IMR-90 (cell line): Measurements from ENCODE around the gene PSMB11. TPM values are rescaled to one million over a fixed set of nuclear protein-coding genes. Genes with fewer than 3 reads are reported as not detected.
A peak's percentile ranks its signal among the peaks of the same experiment; 100 is the strongest.

Source experiments
- ATAC-seq: fragments of 200-7000 bp; cut with Tn5 transposase; 2 replicates; pipeline ENCODE4 v1.9.1; 2020; ENCODE audit warnings: low read depth, mild to moderate bottlenecking, moderate library complexity
- BruUV-seq: library from RNA; stranded (reverse); fragments of 400-500 nt; replicated peaks from 2 replicates; lab custom pipeline; 2021; lab: Mats Ljungman, UMichigan
- CTCF ChIA-PET: fragments of 300-600 bp; formaldehyde crosslinking; extraction: SDS; loops from one replicate; lab custom pipeline; 2021; ENCODE audit warnings: antibody characterized with exemption; lab: Yijun Ruan, JAX
- POLR2A ChIA-PET: fragments of 300-600 bp; sonication (Branson Sonifier 250); formaldehyde crosslinking; loops from one replicate; lab custom pipeline; 2022; ENCODE audit warnings: antibody characterized with exemption; ENCODE audit not compliant: unreplicated experiment; lab: Charles Lee
- DNase-seq: peaks from one replicate; pipeline ENCODE4 v3.0.0; 2013
- H2AFZ ChIP-seq: replicated peaks from 2 replicates; pipeline ENCODE3; 2013; ENCODE audit warnings: low read length, mild to moderate bottlenecking; ENCODE audit not compliant: poor library complexity
- H2AK5ac ChIP-seq: 2 replicates; pipeline ENCODE4 v1.6.1; 2013; ENCODE audit warnings: low read depth, low read length, inconsistent platforms
- H2AK9ac ChIP-seq: replicated peaks from 2 replicates; pipeline ENCODE3; 2013; ENCODE audit warnings: mild to moderate bottlenecking, low read depth, low read length, moderate library complexity; ENCODE audit not compliant: poor library complexity
- H2BK120ac ChIP-seq: 2 replicates; pipeline ENCODE4 v1.6.1; 2013; ENCODE audit warnings: low read depth, low read length, inconsistent platforms
- H2BK15ac ChIP-seq: 3 replicates; pipeline ENCODE4 v1.6.1; 2013; ENCODE audit warnings: low read depth, low read length, inconsistent platforms
- H2BK20ac ChIP-seq: 2 replicates; pipeline ENCODE4 v1.6.1; 2013; ENCODE audit warnings: low read depth, mild to moderate bottlenecking, inconsistent platforms, low read length, moderate library complexity
- H2BK5ac ChIP-seq: 2 replicates; pipeline ENCODE4 v1.6.1; 2013; ENCODE audit warnings: mild to moderate bottlenecking, low read depth, low read length, inconsistent platforms; ENCODE audit not compliant: poor library complexity, severe bottlenecking
- H3K14ac ChIP-seq: replicated peaks from 2 replicates; pipeline ENCODE4 v1.6.1; 2013; ENCODE audit warnings: low read depth, low read length, inconsistent platforms
- H3K18ac ChIP-seq: 2 replicates; pipeline ENCODE4 v1.6.1; 2013; ENCODE audit warnings: low read depth, low read length, control low read depth
- H3K23ac ChIP-seq: 2 replicates; pipeline ENCODE4 v1.6.1; 2013; ENCODE audit warnings: low read depth, low read length, inconsistent platforms
- H3K27ac ChIP-seq: 2 replicates; pipeline ENCODE4 v1.5.1; 2013; ENCODE audit warnings: mild to moderate bottlenecking, control low read depth, low read length; ENCODE audit not compliant: insufficient read depth
- H3K27me3 ChIP-seq: 2 replicates; pipeline ENCODE4 v1.6.1; 2013; ENCODE audit warnings: low read length; ENCODE audit not compliant: control insufficient read depth, insufficient read depth
- H3K36me3 ChIP-seq: 2 replicates; pipeline ENCODE4 v1.6.1; 2013; ENCODE audit warnings: low read length, mixed read lengths; ENCODE audit not compliant: control insufficient read depth, insufficient read depth
- H3K4ac ChIP-seq: 2 replicates; pipeline ENCODE4 v1.6.1; 2013; ENCODE audit warnings: low read depth, low read length, inconsistent platforms
- H3K4me1 ChIP-seq: 2 replicates; pipeline ENCODE4 v1.6.1; 2013; ENCODE audit warnings: low read length, mixed read lengths; ENCODE audit not compliant: control insufficient read depth, insufficient read depth
- H3K4me2 ChIP-seq: 2 replicates; pipeline ENCODE4 v1.6.1; 2013; ENCODE audit warnings: low read depth, mild to moderate bottlenecking, control low read depth, low read length, moderate library complexity
- H3K4me3 ChIP-seq: 2 replicates; pipeline ENCODE4 v1.5.1; 2013; ENCODE audit warnings: low read depth, mild to moderate bottlenecking, control low read depth, low read length, moderate library complexity; ENCODE audit not compliant: insufficient read depth
- H3K56ac ChIP-seq: 2 replicates; pipeline ENCODE4 v1.6.1; 2013; ENCODE audit warnings: low read length, inconsistent platforms; ENCODE audit not compliant: insufficient read depth; ENCODE audit errors: extremely low read depth
- H3K79me1 ChIP-seq, 2 experiments: 2 replicates each; pipeline ENCODE4 v1.6.1; 2013; ENCODE audit warnings: low read length in 2 of 2, inconsistent platforms in 1 of 2, low read depth in 1 of 2
- H3K9ac ChIP-seq: 2 replicates; pipeline ENCODE4 v1.6.1; 2013; ENCODE audit warnings: low read depth, low read length, control low read depth
- H3K9me1 ChIP-seq: 2 replicates; pipeline ENCODE4 v1.6.1; 2013; ENCODE audit warnings: low read length, inconsistent platforms; ENCODE audit not compliant: insufficient read depth
- H3K9me3 ChIP-seq: 2 replicates; pipeline ENCODE4 v1.6.1; 2013; ENCODE audit warnings: low read length; ENCODE audit not compliant: control insufficient read depth, insufficient read depth
- H4K20me1 ChIP-seq: 2 replicates; pipeline ENCODE4 v1.6.1; 2013; ENCODE audit warnings: low read length, inconsistent platforms; ENCODE audit not compliant: insufficient read depth
- H4K5ac ChIP-seq: 2 replicates; pipeline ENCODE4 v1.6.1; 2013; ENCODE audit warnings: mild to moderate bottlenecking, low read depth, low read length, control low read depth
- H4K8ac ChIP-seq, 2 experiments: 2 replicates each; pipeline ENCODE4 v1.6.1; 2013; ENCODE audit warnings: low read depth in 2 of 2, low read length in 2 of 2, control low read depth in 1 of 2, inconsistent platforms in 1 of 2
- H4K91ac ChIP-seq: 2 replicates; pipeline ENCODE4 v1.6.1; 2013; ENCODE audit warnings: low read depth, low read length, inconsistent platforms; ENCODE audit not compliant: insufficient read depth
- BHLHE40 ChIP-seq: fragments of 150-350 bp; IDR thresholded peaks from 2 replicates; pipeline ENCODE4 v1.6.1; 2016; ENCODE audit warnings: mild to moderate bottlenecking, low read depth, low read length
- CEBPB ChIP-seq: IDR thresholded peaks from 2 replicates; pipeline ENCODE4 v1.6.1; 2012; ENCODE audit warnings: low read depth, low read length, improper control_type of control experiment
- CHD1 ChIP-seq: IDR thresholded peaks from 2 replicates; pipeline ENCODE4 v1.6.1; 2012; ENCODE audit warnings: low read depth, low read length, improper control_type of control experiment
- ELK1 ChIP-seq: fragments of 150-350 bp; IDR thresholded peaks from 2 replicates; pipeline ENCODE4 v1.6.1; 2016; ENCODE audit warnings: low read depth, mild to moderate bottlenecking, low read length, moderate library complexity, borderline replicate concordance
- FOS ChIP-seq: fragments of 150-350 bp; IDR thresholded peaks from 2 replicates; pipeline ENCODE4 v1.6.1; 2016; ENCODE audit warnings: low read depth, low read length
- MAFK ChIP-seq: IDR thresholded peaks from 2 replicates; pipeline ENCODE4 v1.6.1; 2012; ENCODE audit warnings: low read depth, low read length, improper control_type of control experiment
- MAZ ChIP-seq: IDR thresholded peaks from 2 replicates; pipeline ENCODE4 v1.6.1; 2012; ENCODE audit warnings: low read depth, mild to moderate bottlenecking, low read length, improper control_type of control experiment, moderate library complexity, borderline replicate concordance
- NFE2L2 ChIP-seq: fragments of 150-350 bp; IDR thresholded peaks from 2 replicates; pipeline ENCODE4 v1.6.1; 2016; ENCODE audit warnings: low read depth, mild to moderate bottlenecking, low read length
- POLR2A ChIP-seq: IDR thresholded peaks from 2 replicates; pipeline ENCODE4 v1.6.1; 2012; ENCODE audit warnings: mild to moderate bottlenecking, low read depth, low read length
- RAD21 ChIP-seq: IDR thresholded peaks from 2 replicates; pipeline ENCODE4 v1.6.1; 2012; ENCODE audit warnings: low read length, improper control_type of control experiment
- RCOR1 ChIP-seq: IDR thresholded peaks from 2 replicates; pipeline ENCODE4 v1.6.1; 2012; ENCODE audit warnings: mild to moderate bottlenecking, low read length, improper control_type of control experiment; ENCODE audit not compliant: insufficient replicate concordance
- RFX5 ChIP-seq: IDR thresholded peaks from 2 replicates; pipeline ENCODE4 v1.8.0; 2012; ENCODE audit warnings: low read depth, mild to moderate bottlenecking, low read length, moderate library complexity
- SMC3 ChIP-seq: fragments of 150-350 bp; IDR thresholded peaks from 2 replicates; pipeline ENCODE4 v1.6.1; 2016; ENCODE audit warnings: low read depth, mild to moderate bottlenecking, antibody characterized with exemption, low read length, moderate library complexity
- USF2 ChIP-seq: fragments of 150-350 bp; IDR thresholded peaks from 2 replicates; pipeline ENCODE4 v1.6.1; 2017; ENCODE audit warnings: mild to moderate bottlenecking, antibody characterized with exemption, low read length, low read depth
- WGBS, 2 experiments: methylation state at CpG; one replicate each; pipeline versions ENCODE4 v1.1.5 to v1.1.7; 2013; ENCODE audit warnings: missing lambda C conversion rate in 2 of 2; ENCODE audit not compliant: insufficient read length in 1 of 2; ENCODE audit errors: extremely low coverage in 2 of 2; 5-methylcytosine and 5-hydroxymethylcytosine counted together
- dilution Hi-C: fragments of 300-500 bp; cut with HindIII; formaldehyde crosslinking; loops from one replicate; pipeline ENCODE4 v1.14.3; 2018; ENCODE audit warnings: low sequenced_read_pairs; ENCODE audit not compliant: unreplicated experiment
- in situ Hi-C: fragments of 300-500 bp; cut with MboI; formaldehyde crosslinking; loops from 3 replicates; pipeline ENCODE4 v1.14.3; 2019; ENCODE audit warnings: low sequenced_read_pairs, inconsistent platforms, mixed read lengths
- intact Hi-C: fragments of 100-400 bp; cut with micrococcal nuclease; formaldehyde crosslinking; loops from 2 replicates; pipeline ENCODE4 v1.10.0; 2022
- polyA plus RNA-seq, 3 experiments: library from polyadenylated mRNA; depleted of rRNA; stranded (reverse); fragments of >200 nt; gene quantifications; 2 replicates each; pipeline ENCODE4 v1.2.3, GENCODE V29; 2012; ENCODE audit warnings: low replicate concordance in 1 of 3
- total RNA-seq: library from RNA; depleted of rRNA; stranded (reverse); fragments of >200 nt; gene quantifications from 2 replicates; pipeline ENCODE4 v1.2.3, GENCODE V29; 2012

PSMB11 gene
- total and polyA plus RNA-seq, 2 of the 4 experiments (the other 2 are of a cell fraction), result not detected

GRCh38 chr14:23006544-23007419 lies 35.2 kb upstream of the PSMB11 start:
- Histone ChIP-seq H4K8ac (peak overlapping the region; percentile 81 to 100), H3K14ac (peak overlapping the region; percentile 99), H3K56ac (peak overlapping the region; percentile 88), H3K27ac (peak overlapping the region; percentile 82), H3K9ac (peak overlapping the region; percentile 74), H4K5ac (peak overlapping the region; percentile 91), H3K4me3 (peak overlapping the region; percentile 58), H4K91ac (peak overlapping the region; percentile 98), H2BK5ac (peak overlapping the region; percentile 85), H3K27me3 (no peaks in the 10 kb centered on the region), H4K20me1 (no peaks in the 10 kb centered on the region), H3K23ac (peak overlapping the region; percentile 97), H2AK5ac (peak overlapping the region; percentile 73), H2BK15ac (peak overlapping the region; percentile 41; the same call in 2 of the 3 replicates), H3K4me1 (peaks cover 2% of the 10 kb centered on the region; the same call in 1 of the 2 replicates), H3K9me1 (peaks cover 3% of the 10 kb centered on the region; the same call in 1 of the 2 replicates), H2AFZ (peak overlapping the region; percentile 93), H2AK9ac (peak overlapping the region; percentile 95), H2BK120ac (peak overlapping the region; percentile 94), H3K36me3 (no peaks in the 10 kb centered on the region), H3K79me1 (peaks cover 0 to 12% of the 10 kb centered on the region in 2 experiments; a peak in 3 of 4 replicates), H3K9me3 (no peaks in the 10 kb centered on the region), H3K4ac (peak overlapping the region; percentile 99), H3K18ac (peak overlapping the region; percentile 92), H2BK20ac (peak overlapping the region; percentile 86), H3K4me2 (peak overlapping the region; percentile 92)
- WGBS, 2 experiments, result 1% methylated on average over 53 of the region's 62 CpGs; no CpG with 5 or more reads in 1 of the 2 experiments
- peak; percentile 97 for DNase-seq
- ChIA-PET CTCF (interaction anchor here (0.7 to 3.2 kb wide), 6 partner anchors 10 to 62 kb away, joined by 3 to 20 read pairs (median 6); partner anchors contain the start of gene CDH24), POLR2A (interaction anchor here (1.0 to 1.5 kb wide), 4 partner anchors 11 to 33 kb away, joined by 4 to 13 read pairs (median 6); no protein-coding TSS in a partner anchor)
- no TSS peak for BruUV-seq
- ATAC-seq, result peak; percentile 97
- in situ Hi-C loops, result no loop called here
- intact Hi-C loops, result loop anchor here (2.0 kb wide), 1 partner anchor 28 kb away; the partner anchor contains the start of gene PSMB5
- dilution Hi-C loops, result no loop called here
- TF ChIP-seq CEBPB (no peak), RAD21 (no peak), NFE2L2 (0 out of 2 replicates have a peak, but pooled peaks have one; percentile 2), USF2 (peak; percentile 17; the same call in 1 of the 2 replicates), RCOR1 (peak; percentile 61), FOS (peak; percentile 45; the same call in 1 of the 2 replicates), BHLHE40 (peak; percentile 81), MAFK (peak; percentile 56), CHD1 (no peak), MAZ (peak; percentile 99), ELK1 (no peak), SMC3 (no peak), POLR2A (peak; percentile 70), RFX5 (no peak)
